NOMO-1 treated with dmso at 0.1 percent for 144 hours (cell line): ENCODE measurements around the gene GALNTL6.
"Not testable (repeated sequence)": the region's sequence is repeated elsewhere in the genome, so short reads cannot be mapped to it uniquely, and the experiment has no call there.

Experiments used
- DNase-seq: peaks from one replicate; lab custom pipeline; 2025; ENCODE audit not compliant: unreplicated experiment; lab: John Stamatoyannopoulos, UW

Gene GALNTL6

DNA sequence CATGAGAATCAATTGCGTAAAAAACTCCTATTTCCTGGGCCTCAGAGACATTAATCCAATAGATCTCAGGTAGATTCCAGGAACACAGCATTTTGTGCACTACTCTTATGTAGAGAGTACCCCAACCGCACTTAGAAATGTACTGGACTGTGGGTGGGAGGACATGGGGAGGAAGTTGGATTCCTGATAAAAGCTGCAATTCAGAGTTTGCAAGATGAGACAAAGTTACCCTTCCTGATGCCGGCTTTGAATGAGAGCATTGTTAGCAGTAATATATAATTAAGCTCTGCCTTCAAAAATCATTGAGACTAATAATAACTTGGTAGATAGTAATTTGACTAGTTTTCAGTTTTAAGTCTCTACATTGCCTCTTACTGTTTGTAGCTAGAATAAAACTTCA, 1032.1 kb downstream of the GALNTL6 start:
- DNase-seq = no peak

DNA sequence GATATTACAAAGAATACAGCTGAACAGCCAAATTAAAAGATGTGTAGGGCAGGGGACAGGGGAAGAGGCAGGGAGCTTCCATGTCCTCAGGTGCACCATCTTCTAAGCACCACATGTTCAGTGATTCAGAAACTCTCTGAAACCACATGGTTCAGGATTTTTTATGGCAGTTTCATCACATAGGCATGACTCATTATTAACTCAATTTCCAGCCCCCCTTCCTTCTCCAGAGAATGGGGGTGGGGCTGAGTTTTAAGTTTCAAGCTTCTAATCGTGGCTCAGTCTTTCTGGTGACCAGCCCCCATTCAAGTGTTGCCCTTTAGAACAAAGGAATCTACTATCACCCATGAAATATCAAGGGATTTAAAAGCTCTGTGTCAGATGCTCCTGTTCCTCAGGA, 1037.6 kb downstream of the GALNTL6 start:
- DNase-seq = no peak

- no peak for DNase-seq
Observed at GRCh38 chr4:172851534-172851933, 1038.3 kb downstream of the GALNTL6 start.

- DNase-seq = no peak
Observed at GRCh38 chr4:172857026-172857425, 1043.8 kb downstream of the GALNTL6 start.

DNA sequence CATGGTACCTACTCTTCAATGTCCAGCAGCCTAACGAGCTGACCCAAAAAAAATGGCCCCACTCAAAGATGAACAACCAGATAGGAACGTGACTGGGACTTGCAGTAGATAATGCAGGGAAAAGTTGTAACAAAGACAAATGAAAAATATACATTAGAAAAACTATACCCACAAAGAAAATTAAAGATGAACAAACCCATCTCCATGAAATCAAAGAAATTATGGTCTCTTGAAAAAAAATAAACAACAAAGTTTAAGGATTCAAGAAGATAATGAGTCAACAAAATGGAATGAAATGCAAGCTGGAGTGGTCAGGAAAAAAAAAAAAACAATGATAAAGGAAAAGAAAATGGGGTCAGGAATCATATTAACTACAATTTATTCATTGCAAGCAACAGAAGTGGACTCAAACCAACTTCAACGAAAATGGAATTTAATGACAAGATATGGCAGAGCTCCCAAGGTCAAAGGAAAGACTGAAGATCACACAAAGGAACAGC, 1045.6 kb downstream of the GALNTL6 start:
- DNase-seq = no peak

DNA sequence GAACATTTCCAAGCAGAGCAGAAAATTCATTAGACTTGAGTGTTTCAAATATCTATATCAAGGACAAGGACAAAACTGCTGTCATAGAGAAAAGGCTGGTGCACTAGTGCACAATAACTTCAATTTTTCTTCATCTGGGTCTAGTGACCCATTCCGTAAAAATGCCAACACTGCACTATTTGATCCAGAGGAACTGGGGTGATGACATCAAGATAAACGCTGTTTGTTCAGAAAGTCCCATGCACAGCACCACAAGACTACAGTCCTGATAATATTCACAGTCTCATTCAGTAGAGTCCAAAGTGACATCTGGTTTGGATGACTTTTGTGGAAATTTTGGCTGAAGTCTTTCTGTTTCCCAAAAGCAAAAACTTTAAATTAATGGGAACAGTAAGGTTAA, 1051.9 kb downstream of the GALNTL6 start:
- DNase-seq = no peak

DNA sequence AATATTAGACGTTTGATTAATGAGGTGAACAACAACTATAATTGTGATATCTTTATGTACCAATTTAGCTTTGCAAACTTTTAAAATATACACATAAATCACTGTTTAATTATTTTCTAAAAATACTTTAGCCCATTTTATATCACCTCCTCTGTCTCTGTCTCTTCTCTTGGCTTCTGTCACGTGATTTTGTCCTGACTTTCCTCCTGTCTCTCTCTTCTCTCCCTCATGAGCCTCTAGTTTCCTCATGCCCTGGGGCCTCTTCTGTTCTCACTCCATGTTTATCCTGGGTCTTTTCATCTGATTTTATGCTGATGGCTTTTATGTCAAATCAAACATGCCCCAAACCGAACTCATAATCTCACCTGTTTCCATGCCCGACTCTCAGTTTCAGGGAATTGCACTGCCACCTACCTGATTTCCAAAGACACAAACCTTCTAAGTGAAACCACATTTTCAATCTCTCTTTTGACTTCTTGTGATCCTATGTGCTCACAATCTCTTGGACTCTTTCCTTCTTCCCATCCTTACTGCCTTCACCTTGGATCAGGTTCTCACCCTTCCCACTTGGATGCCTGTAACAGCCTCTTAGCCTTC, 1052.4 kb downstream of the GALNTL6 start:
- no peak for DNase-seq

- no peak for DNase-seq
Observed at GRCh38 chr4:172866421-172866820, 1053.2 kb downstream of the GALNTL6 start.

GRCh38 chr4:172867835-172868234, 1054.6 kb downstream of the GALNTL6 start:
- no peak for DNase-seq

DNA sequence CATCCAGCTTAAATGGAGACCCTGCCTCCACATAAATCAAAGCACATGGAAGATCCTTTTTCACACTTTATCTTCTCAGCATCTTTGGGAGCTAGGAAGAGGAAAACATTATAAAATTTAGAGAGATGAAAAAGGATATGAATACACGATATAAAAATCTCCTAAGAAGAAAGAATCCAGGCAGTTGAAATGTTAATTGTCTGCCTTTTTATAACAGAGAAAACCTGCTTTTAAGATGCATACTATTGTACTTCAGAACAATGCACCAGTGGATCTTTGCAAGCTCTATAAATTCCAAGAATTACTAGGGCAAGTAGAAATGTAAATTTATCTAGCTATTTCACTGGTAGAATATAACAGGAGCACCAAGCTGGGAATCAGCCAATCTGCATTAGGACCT, 1055.1 kb downstream of the GALNTL6 start:
- DNase-seq = no peak

- DNase-seq = no peak
Observed at GRCh38 chr4:172869621-172870268, 1056.5 kb downstream of the GALNTL6 start.

DNA sequence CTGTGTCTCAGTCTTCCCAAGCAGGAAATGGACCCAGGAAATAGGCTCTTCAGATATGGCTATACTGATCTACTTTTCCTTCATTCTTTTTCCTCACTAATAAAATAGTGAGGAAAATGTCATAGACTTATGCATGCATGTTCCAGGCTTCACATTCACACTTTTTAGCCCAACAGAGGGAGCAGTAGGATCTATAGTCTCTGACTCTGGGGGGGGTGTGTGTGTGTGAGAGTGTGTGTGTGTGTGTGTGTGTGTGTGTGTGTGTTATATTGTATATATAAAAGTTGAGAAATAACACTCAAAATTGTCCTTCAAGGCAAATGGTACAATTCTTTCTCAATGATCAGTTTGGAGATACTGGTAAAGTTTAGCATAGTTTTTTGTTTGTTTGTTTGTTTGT, 1058.2 kb downstream of the GALNTL6 start:
- DNase-seq = no peak

DNA sequence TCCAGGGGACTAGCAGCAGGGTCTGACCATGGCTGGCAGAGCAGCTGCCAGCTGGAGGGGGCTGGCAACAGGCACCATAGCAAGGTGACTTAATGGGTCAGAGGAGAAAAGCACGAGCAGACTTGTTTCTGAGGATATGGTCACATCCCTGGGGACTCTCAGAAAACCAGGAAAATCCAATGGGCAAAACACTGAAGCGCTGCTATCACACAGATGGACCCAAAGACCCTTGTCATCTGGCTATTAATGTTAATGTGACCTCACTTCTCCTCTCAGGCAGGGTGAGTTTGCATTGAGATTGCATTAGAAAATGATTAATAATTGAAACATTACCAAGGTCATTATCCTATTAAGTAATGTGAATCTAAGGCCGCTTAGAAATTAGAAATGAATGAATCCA, 1061.7 kb downstream of the GALNTL6 start:
- no peak for DNase-seq

DNA sequence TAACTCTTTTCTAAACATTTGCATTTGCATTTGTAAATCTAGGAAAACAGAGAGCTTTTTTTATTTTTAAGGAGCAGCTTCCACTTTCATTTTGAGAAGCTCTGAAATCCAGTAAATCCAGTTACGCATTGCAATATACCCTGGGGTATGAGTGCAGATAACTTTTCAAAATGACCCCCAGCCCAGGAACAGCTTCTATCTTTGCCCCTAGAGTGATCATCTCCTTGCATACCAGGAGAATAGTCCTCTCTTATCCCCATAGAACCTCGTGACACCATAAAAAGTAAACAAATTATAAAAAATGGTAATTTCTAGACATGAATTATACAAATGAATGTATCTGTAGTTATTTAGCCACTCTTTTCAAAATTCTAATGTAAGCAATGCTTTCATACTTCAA, 1063.2 kb downstream of the GALNTL6 start:
- DNase-seq = no peak

- DNase-seq = no peak
Observed at GRCh38 chr4:172881645-172882044, 1068.4 kb downstream of the GALNTL6 start.

- not testable (repeated sequence) for DNase-seq
Observed at GRCh38 chr4:172887358-172887757, 1074.2 kb downstream of the GALNTL6 start.

- DNase-seq = no peak
Observed at GRCh38 chr4:172887959-172888358, 1074.8 kb downstream of the GALNTL6 start.

GRCh38 chr4:172892300-172892699, 1079.1 kb downstream of the GALNTL6 start:
- DNase-seq = peak; percentile 3

- no peak for DNase-seq
Observed at GRCh38 chr4:172895699-172896098, 1082.5 kb downstream of the GALNTL6 start.

GRCh38 chr4:172897046-172897445, 1083.8 kb downstream of the GALNTL6 start:
- DNase-seq = no peak

DNA sequence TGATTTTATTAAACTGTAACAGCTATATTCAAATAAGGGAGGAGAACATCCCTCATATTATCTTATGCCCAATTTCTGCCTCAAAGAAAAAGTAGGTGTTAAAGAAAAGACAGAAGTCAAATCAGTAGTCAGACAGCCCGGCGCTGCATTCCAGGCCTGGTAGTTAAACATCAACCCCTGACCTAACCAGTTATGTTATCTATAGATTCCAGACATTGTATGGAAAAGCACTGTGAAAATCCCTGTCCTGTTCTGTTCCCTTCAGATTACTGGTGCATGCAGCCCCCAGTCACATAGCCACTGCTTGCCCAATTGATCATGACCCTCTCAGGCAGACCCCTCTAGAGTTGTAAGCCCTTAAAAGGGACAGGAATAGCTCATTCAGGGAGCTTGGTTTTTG, 1085.5 kb downstream of the GALNTL6 start:
- DNase-seq = no peak

GRCh38 chr4:172899861-172900260, 1086.7 kb downstream of the GALNTL6 start:
- DNase-seq = no peak

GRCh38 chr4:172900900-172901299, 1087.7 kb downstream of the GALNTL6 start:
- DNase-seq = no peak
